MM.1S (cell line): ENCODE measurements around the gene FIGN.
A peak's percentile ranks its signal among the peaks of the same experiment; 100 is the strongest.

Source experiments
- DNase-seq: peaks from one replicate; pipeline ENCODE4 v3.0.0-alpha.2; 2015
- H2AFZ ChIP-seq: fragments of 300-600 bp; sonication (generic); 2 replicates; pipeline ENCODE4 v1.6.0; 2016; ENCODE audit warnings: antibody characterized with exemption, low read length
- H3F3A ChIP-seq: fragments of 300-600 bp; sonication (generic); 2 replicates; pipeline ENCODE4 v1.6.1; 2016; ENCODE audit warnings: mild to moderate bottlenecking, antibody characterized with exemption, low read length, moderate library complexity, mixed read lengths; ENCODE audit not compliant: insufficient read depth
- H3K27ac ChIP-seq: fragments of 300-600 bp; sonication (generic); 2 replicates; pipeline ENCODE4 v1.5.1; 2016; ENCODE audit warnings: mild to moderate bottlenecking, low read length
- H3K27me3 ChIP-seq: fragments of 300-600 bp; sonication (generic); replicated peaks from 2 replicates; pipeline ENCODE4 v1.6.0; 2016; ENCODE audit warnings: low read length; ENCODE audit not compliant: insufficient read depth
- H3K36me3 ChIP-seq: fragments of 300-600 bp; sonication (generic); replicated peaks from 2 replicates; pipeline ENCODE4 v1.6.1; 2016; ENCODE audit warnings: mild to moderate bottlenecking, low read length, mixed read lengths; ENCODE audit not compliant: insufficient read depth
- H3K4me1 ChIP-seq: fragments of 300-600 bp; sonication (generic); 2 replicates; pipeline ENCODE4 v1.6.1; 2016; ENCODE audit warnings: low read length, mixed read lengths
- H3K4me2 ChIP-seq: fragments of 300-600 bp; sonication (generic); 2 replicates; pipeline ENCODE4 v1.6.0; 2016; ENCODE audit warnings: low read depth, low read length
- H3K4me3 ChIP-seq: fragments of 300-600 bp; sonication (generic); 2 replicates; pipeline ENCODE4 v1.5.1; 2016; ENCODE audit warnings: low read length, mixed read lengths
- H3K79me2 ChIP-seq: fragments of 300-600 bp; sonication (generic); 2 replicates; pipeline ENCODE4 v1.6.1; 2016; ENCODE audit warnings: mixed run types, low read length, mixed read lengths
- H3K9ac ChIP-seq: fragments of 300-600 bp; sonication (generic); 2 replicates; pipeline ENCODE4 v1.6.1; 2016; ENCODE audit warnings: low read length, mixed read lengths
- H3K9me2 ChIP-seq: fragments of 300-600 bp; sonication (generic); replicated peaks from 2 replicates; pipeline ENCODE4 v1.6.1; 2016; ENCODE audit warnings: mild to moderate bottlenecking, low read length, mixed read lengths; ENCODE audit not compliant: insufficient read depth
- H3K9me3 ChIP-seq: fragments of 300-600 bp; sonication (generic); replicated peaks from 2 replicates; pipeline ENCODE4 v1.6.1; 2016; ENCODE audit warnings: mild to moderate bottlenecking, low read length, mixed read lengths; ENCODE audit not compliant: insufficient read depth
- H4K20me1 ChIP-seq: fragments of 300-600 bp; sonication (generic); 2 replicates; pipeline ENCODE4 v1.6.1; 2016; ENCODE audit warnings: mild to moderate bottlenecking, low read length, moderate library complexity, mixed read lengths; ENCODE audit not compliant: insufficient read depth
- EZH2 ChIP-seq: fragments of 300-600 bp; sonication (generic); optimal IDR thresholded peaks from 2 replicates; pipeline ENCODE3; 2017; ENCODE audit warnings: low read depth, mild to moderate bottlenecking, antibody characterized with exemption, low read length, mixed read lengths
- EZH2phosphoT487 ChIP-seq: fragments of 300-600 bp; sonication (generic); IDR thresholded peaks from 2 replicates; pipeline ENCODE4 v1.6.1; 2018; ENCODE audit warnings: antibody characterized with exemption, low read length
- TF ChIP-seq, protein P1 (sequence below): fragments of 300-600 bp; sonication (generic); IDR thresholded peaks from 2 replicates; pipeline ENCODE4 v1.5.1; 2016; ENCODE audit warnings: antibody characterized with exemption, low read length, mixed read lengths

FIGN gene

DNA sequence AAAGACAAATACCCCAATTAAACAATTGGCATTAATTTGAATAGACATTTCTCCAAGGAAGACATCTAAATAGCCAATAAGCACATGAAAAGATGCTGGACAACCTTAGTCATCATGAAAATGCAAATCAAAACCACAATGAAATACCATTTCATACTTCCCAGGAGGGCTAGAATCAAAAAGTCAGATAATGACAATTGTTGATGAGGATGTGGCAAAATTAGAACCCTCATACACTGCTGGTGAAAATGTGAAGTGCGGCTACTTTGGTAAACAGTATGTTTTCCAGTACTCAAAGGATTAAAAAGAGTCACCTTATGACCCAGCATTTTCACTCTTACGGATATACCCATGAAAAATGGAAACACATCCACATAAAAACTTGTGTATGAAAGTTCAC, 91.6 kb downstream of the FIGN start:
- Histone ChIP-seq H3K4me1 (no peaks in the 10 kb centered on the region), H3F3A (no peaks in the 10 kb centered on the region), H3K9me2 (no peaks in the 10 kb centered on the region), H3K4me3 (no peak overlapping the region), H3K27ac (no peak overlapping the region), H3K27me3 (no peaks in the 10 kb centered on the region), H3K4me2 (no peak overlapping the region), H3K79me2 (no peaks in the 10 kb centered on the region), H3K36me3 (no peaks in the 10 kb centered on the region), H2AFZ (no peak overlapping the region), H3K9ac (no peak overlapping the region), H3K9me3 (no peaks in the 10 kb centered on the region), H4K20me1 (no peaks in the 10 kb centered on the region)
- TF ChIP-seq EZH2 (no peak), EZH2phosphoT487 (no peak)
- TF ChIP-seq, protein P1, sequence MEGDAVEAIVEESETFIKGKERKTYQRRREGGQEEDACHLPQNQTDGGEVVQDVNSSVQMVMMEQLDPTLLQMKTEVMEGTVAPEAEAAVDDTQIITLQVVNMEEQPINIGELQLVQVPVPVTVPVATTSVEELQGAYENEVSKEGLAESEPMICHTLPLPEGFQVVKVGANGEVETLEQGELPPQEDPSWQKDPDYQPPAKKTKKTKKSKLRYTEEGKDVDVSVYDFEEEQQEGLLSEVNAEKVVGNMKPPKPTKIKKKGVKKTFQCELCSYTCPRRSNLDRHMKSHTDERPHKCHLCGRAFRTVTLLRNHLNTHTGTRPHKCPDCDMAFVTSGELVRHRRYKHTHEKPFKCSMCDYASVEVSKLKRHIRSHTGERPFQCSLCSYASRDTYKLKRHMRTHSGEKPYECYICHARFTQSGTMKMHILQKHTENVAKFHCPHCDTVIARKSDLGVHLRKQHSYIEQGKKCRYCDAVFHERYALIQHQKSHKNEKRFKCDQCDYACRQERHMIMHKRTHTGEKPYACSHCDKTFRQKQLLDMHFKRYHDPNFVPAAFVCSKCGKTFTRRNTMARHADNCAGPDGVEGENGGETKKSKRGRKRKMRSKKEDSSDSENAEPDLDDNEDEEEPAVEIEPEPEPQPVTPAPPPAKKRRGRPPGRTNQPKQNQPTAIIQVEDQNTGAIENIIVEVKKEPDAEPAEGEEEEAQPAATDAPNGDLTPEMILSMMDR = no peak
- no peak for DNase-seq

GRCh38 chr2:163641986-163642385, 93.8 kb downstream of the FIGN start:
- Histone ChIP-seq H3K79me2 (no peaks in the 10 kb centered on the region), H3K9me2 (no peaks in the 10 kb centered on the region), H3K4me1 (no peaks in the 10 kb centered on the region), H3F3A (no peaks in the 10 kb centered on the region), H3K9me3 (no peaks in the 10 kb centered on the region), H3K27me3 (no peaks in the 10 kb centered on the region), H3K4me3 (no peak overlapping the region), H3K36me3 (no peaks in the 10 kb centered on the region), H2AFZ (no peak overlapping the region), H3K4me2 (no peak overlapping the region), H3K27ac (no peak overlapping the region), H3K9ac (no peak overlapping the region), H4K20me1 (no peaks in the 10 kb centered on the region)
- peak; percentile 22 for DNase-seq
- TF ChIP-seq EZH2 (no peak), EZH2phosphoT487 (no peak)
- TF ChIP-seq, protein P1 = no peak

DNA sequence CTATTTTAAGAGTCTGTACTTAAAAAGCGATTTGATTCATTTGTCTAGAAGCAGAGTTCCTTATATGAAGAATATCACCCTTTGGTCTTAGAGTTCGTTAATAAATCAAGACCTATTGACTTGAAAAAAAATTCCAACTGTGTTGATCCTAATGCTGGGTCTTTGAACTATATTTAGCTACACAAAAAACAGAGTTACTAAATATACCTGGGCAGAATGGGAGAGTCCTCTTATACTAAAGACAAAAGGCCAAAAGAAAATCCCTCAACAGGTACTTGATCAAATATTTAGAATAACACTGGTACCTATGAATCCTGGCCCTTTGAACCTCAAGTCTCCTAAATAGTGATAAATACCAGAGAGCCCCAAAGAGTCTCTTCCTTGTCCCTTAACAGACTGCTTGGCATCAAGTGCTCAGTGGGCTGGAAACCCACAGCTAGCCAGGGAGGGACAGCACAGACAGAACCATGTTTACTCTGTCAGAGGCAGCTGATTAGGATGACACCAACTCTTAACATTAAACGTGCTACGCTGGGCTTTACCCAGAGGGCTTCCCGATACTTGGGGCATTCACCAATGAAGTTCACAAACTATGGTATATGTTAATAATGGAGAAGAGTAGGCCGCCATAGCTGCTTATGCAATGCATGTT, 95.1 kb downstream of the FIGN start:
- no peaks in the 10 kb centered on the region for H3K36me3 ChIP-seq
- no peak overlapping the region for H2AFZ ChIP-seq
- TF ChIP-seq EZH2 (no peak), EZH2phosphoT487 (no peak)
- TF ChIP-seq, protein P1 = no peak
- no peaks in the 10 kb centered on the region for H3K27me3 ChIP-seq
- H3K4me1 ChIP-seq = no peaks in the 10 kb centered on the region
- H3K9me2 ChIP-seq = no peaks in the 10 kb centered on the region
- H3K27ac ChIP-seq = no peak overlapping the region
- no peaks in the 10 kb centered on the region for H4K20me1 ChIP-seq
- H3F3A ChIP-seq = no peaks in the 10 kb centered on the region
- no peaks in the 10 kb centered on the region for H3K79me2 ChIP-seq
- DNase-seq = no peak
- H3K9me3 ChIP-seq = no peaks in the 10 kb centered on the region
- H3K9ac ChIP-seq = no peak overlapping the region
- no peak overlapping the region for H3K4me3 ChIP-seq
- no peak overlapping the region for H3K4me2 ChIP-seq
